H9 (cell line): ENCODE measurements around the gene TIAM2. TPM values are rescaled to one million over a fixed set of nuclear protein-coding genes. Genes with fewer than 3 reads are reported as not detected.

Experiments
- DNase-seq: peaks from one replicate; pipeline ENCODE4 v3.0.0-alpha.2; 2017
- H2AFZ ChIP-seq: one replicate; pipeline ENCODE4 v1.6.1; 2013; ENCODE audit warnings: mild to moderate bottlenecking, low read length, control low read depth, moderate library complexity
- H2AK5ac ChIP-seq: 2 replicates; pipeline ENCODE4 v1.6.1; 2013; ENCODE audit warnings: low read length, control low read depth, mixed read lengths; ENCODE audit not compliant: insufficient read length
- H2BK120ac ChIP-seq: one replicate; pipeline ENCODE4 v1.6.1; 2013; ENCODE audit warnings: low read depth, mild to moderate bottlenecking, low read length, control low read depth, inconsistent platforms; ENCODE audit not compliant: poor library complexity, severe bottlenecking
- H2BK12ac ChIP-seq: 2 replicates; pipeline ENCODE4 v1.6.1; 2013; ENCODE audit warnings: low read length, control low read depth, mixed read lengths, low read depth; ENCODE audit not compliant: insufficient read length
- H2BK15ac ChIP-seq: 2 replicates; pipeline ENCODE4 v1.6.1; 2013; ENCODE audit warnings: low read depth, low read length, control low read depth
- H2BK20ac ChIP-seq: one replicate; pipeline ENCODE4 v1.6.1; 2013; ENCODE audit warnings: low read depth, mild to moderate bottlenecking, low read length, control low read depth, inconsistent platforms; ENCODE audit not compliant: poor library complexity, severe bottlenecking
- H2BK5ac ChIP-seq: 2 replicates; pipeline ENCODE4 v1.6.1; 2013; ENCODE audit warnings: low read length, control low read depth, mixed read lengths; ENCODE audit not compliant: insufficient read length
- H3K14ac ChIP-seq: 2 replicates; pipeline ENCODE4 v1.6.1; 2013; ENCODE audit warnings: low read length, control low read depth; ENCODE audit not compliant: insufficient read depth
- H3K18ac ChIP-seq: 2 replicates; pipeline ENCODE4 v1.6.1; 2013; ENCODE audit warnings: low read depth, mild to moderate bottlenecking, mixed read lengths, low read length, control low read depth; ENCODE audit not compliant: insufficient read length
- H3K23ac ChIP-seq: 2 replicates; pipeline ENCODE4 v1.6.1; 2013; ENCODE audit warnings: low read length, control low read depth, mixed read lengths, low read depth; ENCODE audit not compliant: insufficient read length
- H3K23me2 ChIP-seq: 2 replicates; pipeline ENCODE4 v1.6.1; 2013; ENCODE audit warnings: low read depth, mild to moderate bottlenecking, mixed read lengths, low read length, control low read depth; ENCODE audit not compliant: insufficient read length, poor library complexity, severe bottlenecking
- H3K27ac ChIP-seq: 2 replicates; pipeline ENCODE4 v1.5.1; 2013; ENCODE audit warnings: low read length, control low read depth, mixed read lengths, low read depth; ENCODE audit not compliant: insufficient read length
- H3K27me3 ChIP-seq: 2 replicates; pipeline ENCODE4 v1.6.1; 2013; ENCODE audit warnings: low read length, control low read depth, inconsistent platforms; ENCODE audit not compliant: insufficient read depth
- H3K4ac ChIP-seq: 2 replicates; pipeline ENCODE4 v1.6.1; 2013; ENCODE audit warnings: low read depth, mild to moderate bottlenecking, control low read depth, inconsistent platforms, low read length, moderate library complexity
- H3K4me1 ChIP-seq: 2 replicates; pipeline ENCODE4 v1.6.1; 2013; ENCODE audit warnings: low read length, control low read depth, inconsistent platforms; ENCODE audit not compliant: insufficient read depth
- H3K4me2 ChIP-seq: 2 replicates; pipeline ENCODE4 v1.6.1; 2013; ENCODE audit warnings: low read length, control low read depth, mixed read lengths; ENCODE audit not compliant: insufficient read length, insufficient read depth
- H3K56ac ChIP-seq: 2 replicates; pipeline ENCODE4 v1.6.1; 2013; ENCODE audit warnings: low read depth, mild to moderate bottlenecking, mixed read lengths, low read length, control low read depth; ENCODE audit not compliant: insufficient read length
- H3K79me1 ChIP-seq: 2 replicates; pipeline ENCODE4 v1.6.1; 2013; ENCODE audit warnings: low read depth, mild to moderate bottlenecking, moderate library complexity, low read length, control low read depth, inconsistent platforms; ENCODE audit not compliant: insufficient read depth, poor library complexity, severe bottlenecking
- H3K79me2 ChIP-seq: 2 replicates; pipeline ENCODE4 v1.6.1; 2013; ENCODE audit warnings: low read length, control low read depth, inconsistent platforms; ENCODE audit not compliant: insufficient read depth
- H3K9ac ChIP-seq: 2 replicates; pipeline ENCODE4 v1.6.1; 2013; ENCODE audit warnings: low read length, control low read depth, mixed read lengths; ENCODE audit not compliant: insufficient read length; ENCODE audit errors: extremely low read depth
- H3K9me3 ChIP-seq: one replicate; pipeline ENCODE4 v1.6.1; 2013; ENCODE audit warnings: low read depth, low read length, inconsistent platforms; ENCODE audit not compliant: control insufficient read depth
- H3T11ph ChIP-seq: one replicate; pipeline ENCODE4 v1.6.1; 2013; ENCODE audit warnings: mild to moderate bottlenecking, low read length, control low read depth, inconsistent platforms
- H4K20me1 ChIP-seq: one replicate; pipeline ENCODE4 v1.6.1; 2013; ENCODE audit not compliant: control insufficient read depth, insufficient read length, insufficient read depth
- H4K5ac ChIP-seq: 2 replicates; pipeline ENCODE4 v1.6.1; 2013; ENCODE audit warnings: low read depth, mild to moderate bottlenecking, mixed read lengths, low read length, control low read depth; ENCODE audit not compliant: insufficient read length
- H4K8ac ChIP-seq: replicated peaks from 2 replicates; pipeline ENCODE4 v1.6.1; 2013; ENCODE audit warnings: low read length, control low read depth, mixed read lengths, low read depth; ENCODE audit not compliant: insufficient read length
- H4K91ac ChIP-seq: 2 replicates; pipeline ENCODE4 v1.6.1; 2013; ENCODE audit warnings: low read depth, mild to moderate bottlenecking, moderate library complexity, mixed read lengths, low read length, control low read depth; ENCODE audit not compliant: insufficient read length
- H3K27ac Mint-ChIP-seq, 3 experiments: 2 replicates in 2 of 3; 3 replicates in 1 of 3; pipeline ENCODE4 v1.8.0; 2020 to 2021; ENCODE audit warnings: mixed read lengths in 3 of 3, mild to moderate bottlenecking in 1 of 3, moderate library complexity in 1 of 3
- H3K27me3 Mint-ChIP-seq: 2 replicates; pipeline ENCODE4 v1.8.0; 2021; ENCODE audit warnings: low read depth, mild to moderate bottlenecking, moderate library complexity, mixed read lengths
- H3K36me3 Mint-ChIP-seq, 3 experiments: 2 replicates in 2 of 3; 3 replicates in 1 of 3; pipeline ENCODE4 v1.8.0; 2020 to 2021; ENCODE audit warnings: low read depth in 3 of 3, mixed read lengths in 3 of 3; ENCODE audit not compliant: insufficient read depth in 1 of 3
- H3K4me1 Mint-ChIP-seq, 2 experiments: 2 replicates each; pipeline ENCODE4 v1.8.0; 2020; ENCODE audit warnings: mixed read lengths in 2 of 2
- H3K4me3 Mint-ChIP-seq, 2 experiments: 2 replicates in 1 of 2; 3 replicates in 1 of 2; pipeline ENCODE4 v1.8.0; 2020 to 2021; ENCODE audit warnings: mild to moderate bottlenecking in 2 of 2, mixed read lengths in 2 of 2, moderate library complexity in 1 of 2
- H3K9me3 Mint-ChIP-seq, 2 experiments: 2 replicates in 1 of 2; 3 replicates in 1 of 2; pipeline ENCODE4 v1.8.0; 2020; ENCODE audit warnings: mild to moderate bottlenecking in 2 of 2, mixed read lengths in 2 of 2, moderate library complexity in 1 of 2
- WGBS: extraction: QIAGEN DNeasy Blood & Tissue Kit; methylation state at CpG from one replicate; pipeline ENCODE4 v1.1.7; 2013; ENCODE audit warnings: missing lambda C conversion rate, low lambda C conversion rate, mixed read lengths; ENCODE audit not compliant: insufficient read length; ENCODE audit errors: extremely low coverage; 5-methylcytosine and 5-hydroxymethylcytosine counted together
- total RNA-seq: library from RNA; stranded (reverse); gene quantifications from 2 replicates; pipeline ENCODE4 v1.2.1, GENCODE V29; 2021
- TF ChIP-seq, protein P1 (sequence below): fragments of 200-600 bp; sonication (generic); conservative IDR thresholded peaks from 3 replicates; pipeline ENCODE4 v1.8.0; 2021; ENCODE audit warnings: antibody characterized with exemption, mild to moderate bottlenecking

Gene TIAM2
- total RNA-seq, 1 experiment from 2014 or later: 6.3 TPM

DNA sequence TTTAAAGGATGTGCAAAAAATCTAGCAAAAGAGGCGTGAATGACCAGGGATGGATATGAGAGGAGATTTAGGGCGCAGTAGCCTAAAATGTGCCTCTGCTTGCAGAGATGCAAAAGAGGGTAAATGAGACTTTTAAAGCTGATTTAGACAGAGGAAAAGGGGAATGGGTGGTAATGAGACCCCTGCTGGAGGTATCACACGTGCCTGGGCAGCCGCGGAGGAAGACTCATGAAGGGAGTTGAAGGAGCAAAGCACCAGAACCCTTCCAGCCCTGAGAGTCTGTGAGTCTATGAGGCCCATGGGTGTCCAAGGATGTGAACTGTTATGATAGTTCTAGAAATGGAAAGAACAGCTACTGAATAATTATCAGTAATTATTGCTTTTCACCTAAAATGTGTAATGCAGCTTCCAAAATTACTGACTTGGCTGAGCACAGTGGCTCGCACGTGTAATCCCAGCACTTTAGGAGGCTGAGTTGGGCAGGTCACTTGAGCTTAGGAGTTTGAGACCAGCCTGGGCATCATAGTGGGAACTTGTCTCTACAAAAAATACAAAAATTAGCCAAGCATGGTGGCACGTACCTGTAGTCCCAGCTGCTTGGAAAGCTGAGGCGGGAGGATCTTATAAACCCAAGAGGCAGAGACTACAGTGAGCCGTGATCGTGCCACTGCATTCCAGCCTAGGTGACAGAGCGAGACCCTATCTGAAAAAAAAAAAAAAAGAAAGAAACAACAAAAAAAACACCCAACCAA, 38.2 kb upstream of the TIAM2 start:
- DNase-seq: no peak
- Histone ChIP-seq H3K23me2 (no peaks in the 10 kb centered on the region), H4K91ac (no peak overlapping the region)

More for the DNA sequence above, 38.2 kb upstream of the TIAM2 start:
- H3K9me3 Mint-ChIP-seq: no peaks in the 10 kb centered on the region
- H4K20me1 ChIP-seq: no peaks in the 10 kb centered on the region
- no peak overlapping the region for H3K56ac ChIP-seq
- no peak overlapping the region for H3K18ac ChIP-seq
- H3K79me2 ChIP-seq: no peaks in the 10 kb centered on the region
- H2BK20ac ChIP-seq: no peak overlapping the region
- no peak overlapping the region for H3K4me3 Mint-ChIP-seq
- H2BK15ac ChIP-seq: no peak overlapping the region
- peaks cover 3 to 6% of the 10 kb centered on the region in 2 experiments; a peak in 3 of 4 replicates for H3K4me1 Mint-ChIP-seq
- peaks cover 0 to 2% (median under 1%) of the 10 kb centered on the region in 3 experiments; a peak in 3 of 7 replicates for H3K36me3 Mint-ChIP-seq
- H2BK12ac ChIP-seq: no peak overlapping the region
- no peak overlapping the region for H3K4me2 ChIP-seq
- H4K5ac ChIP-seq: no peak overlapping the region
- H3K4me1 ChIP-seq: no peaks in the 10 kb centered on the region
- TF ChIP-seq, protein P1, sequence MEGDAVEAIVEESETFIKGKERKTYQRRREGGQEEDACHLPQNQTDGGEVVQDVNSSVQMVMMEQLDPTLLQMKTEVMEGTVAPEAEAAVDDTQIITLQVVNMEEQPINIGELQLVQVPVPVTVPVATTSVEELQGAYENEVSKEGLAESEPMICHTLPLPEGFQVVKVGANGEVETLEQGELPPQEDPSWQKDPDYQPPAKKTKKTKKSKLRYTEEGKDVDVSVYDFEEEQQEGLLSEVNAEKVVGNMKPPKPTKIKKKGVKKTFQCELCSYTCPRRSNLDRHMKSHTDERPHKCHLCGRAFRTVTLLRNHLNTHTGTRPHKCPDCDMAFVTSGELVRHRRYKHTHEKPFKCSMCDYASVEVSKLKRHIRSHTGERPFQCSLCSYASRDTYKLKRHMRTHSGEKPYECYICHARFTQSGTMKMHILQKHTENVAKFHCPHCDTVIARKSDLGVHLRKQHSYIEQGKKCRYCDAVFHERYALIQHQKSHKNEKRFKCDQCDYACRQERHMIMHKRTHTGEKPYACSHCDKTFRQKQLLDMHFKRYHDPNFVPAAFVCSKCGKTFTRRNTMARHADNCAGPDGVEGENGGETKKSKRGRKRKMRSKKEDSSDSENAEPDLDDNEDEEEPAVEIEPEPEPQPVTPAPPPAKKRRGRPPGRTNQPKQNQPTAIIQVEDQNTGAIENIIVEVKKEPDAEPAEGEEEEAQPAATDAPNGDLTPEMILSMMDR: peak; percentile 45
- no peaks in the 10 kb centered on the region for H3K9me3 ChIP-seq
- no peak overlapping the region; a peak in 1 of 7 replicates for H3K27ac Mint-ChIP-seq
- no peak overlapping the region for H2AFZ ChIP-seq
- H3K27me3 Mint-ChIP-seq: no peaks in the 10 kb centered on the region
- no peak overlapping the region for H3T11ph ChIP-seq
- H2AK5ac ChIP-seq: no peak overlapping the region
- no peaks in the 10 kb centered on the region for H3K79me1 ChIP-seq
- H2BK5ac ChIP-seq: no peak overlapping the region
- H3K27ac ChIP-seq: no peak overlapping the region
- H3K4ac ChIP-seq: no peak overlapping the region
- H4K8ac ChIP-seq: no peak overlapping the region
- no peak overlapping the region for H3K9ac ChIP-seq
- no peaks in the 10 kb centered on the region for H3K27me3 ChIP-seq
- H3K14ac ChIP-seq: no peak overlapping the region
- no CpG with 5 or more reads among the region's 12 CpGs for WGBS
- no peak overlapping the region for H2BK120ac ChIP-seq
- no peak overlapping the region for H3K23ac ChIP-seq
